GM23338 (cell line): ENCODE measurements around the gene LNPEP. TPM values are rescaled to one million over a fixed set of nuclear protein-coding genes. Genes with fewer than 3 reads are reported as not detected.

Source experiments
- ATAC-seq: fragments of 200-7000 bp; cut with Tn5 transposase; 3 replicates; pipeline ENCODE4 v1.9.1; 2020
- DNase-seq: peaks from one replicate; pipeline ENCODE4 v3.0.0-alpha.2; 2015; ENCODE audit warnings: low spot score
- H2AFZ ChIP-seq: fragments of 200-600 bp; sonication (generic); 2 replicates; pipeline ENCODE4 v1.8.0; 2016; ENCODE audit warnings: antibody characterized with exemption, mild to moderate bottlenecking, moderate library complexity
- H3F3A ChIP-seq: fragments of 200-600 bp; sonication (generic); replicated peaks from 2 replicates; pipeline ENCODE4 v1.8.0; 2017; ENCODE audit warnings: antibody characterized with exemption, mixed run types, low read depth
- H3K27ac ChIP-seq: fragments of 200-600 bp; sonication (generic); 2 replicates; pipeline ENCODE4 v1.6.1; 2016; ENCODE audit warnings: low read depth
- H3K27me3 ChIP-seq: fragments of 200-600 bp; sonication (generic); 2 replicates; pipeline ENCODE4 v1.8.0; 2016; ENCODE audit warnings: mild to moderate bottlenecking, mixed run types, moderate library complexity; ENCODE audit not compliant: insufficient read depth
- H3K36me3 ChIP-seq: fragments of 200-600 bp; sonication (generic); 2 replicates; pipeline ENCODE4 v1.8.0; 2016; ENCODE audit warnings: mild to moderate bottlenecking; ENCODE audit not compliant: insufficient read depth
- H3K4me1 ChIP-seq: fragments of 200-600 bp; sonication (generic); 2 replicates; pipeline ENCODE4 v1.8.0; 2016; ENCODE audit warnings: mild to moderate bottlenecking, moderate library complexity; ENCODE audit not compliant: insufficient read depth
- H3K4me2 ChIP-seq: fragments of 200-600 bp; sonication (generic); 2 replicates; pipeline ENCODE4 v1.7.1; 2017; ENCODE audit warnings: mixed run types
- H3K4me3 ChIP-seq: fragments of 200-600 bp; sonication (generic); 2 replicates; pipeline ENCODE4 v1.6.1; 2016; ENCODE audit warnings: mixed run types
- H3K79me2 ChIP-seq: fragments of 200-600 bp; sonication (generic); replicated peaks from 2 replicates; pipeline ENCODE4 v1.8.0; 2017; ENCODE audit warnings: mild to moderate bottlenecking; ENCODE audit not compliant: insufficient read depth
- H3K9me2 ChIP-seq: fragments of 200-600 bp; sonication (generic); 2 replicates; pipeline ENCODE4 v1.8.0; 2017; ENCODE audit not compliant: insufficient read depth
- H4K20me1 ChIP-seq: fragments of 200-600 bp; sonication (generic); replicated peaks from 2 replicates; pipeline ENCODE4 v1.8.0; 2017; ENCODE audit warnings: mild to moderate bottlenecking; ENCODE audit not compliant: insufficient read depth
- H3K27ac Mint-ChIP-seq: 2 replicates; pipeline ENCODE4 v1.8.0; 2020; ENCODE audit warnings: inconsistent platforms, mild to moderate bottlenecking, moderate library complexity, mixed read lengths
- H3K27me3 Mint-ChIP-seq: 3 replicates; pipeline ENCODE4 v1.8.0; 2022; ENCODE audit warnings: low read depth, mild to moderate bottlenecking, moderate library complexity, mixed read lengths, inconsistent platforms; ENCODE audit not compliant: insufficient read depth, poor library complexity
- H3K36me3 Mint-ChIP-seq: 3 replicates; pipeline ENCODE4 v1.8.0; 2021; ENCODE audit warnings: low read depth, mild to moderate bottlenecking, inconsistent platforms, moderate library complexity, mixed read lengths
- H3K4me1 Mint-ChIP-seq: 3 replicates; pipeline ENCODE4 v1.8.0; 2020; ENCODE audit warnings: mild to moderate bottlenecking, inconsistent platforms, mixed read lengths
- H3K4me3 Mint-ChIP-seq: 3 replicates; pipeline ENCODE4 v1.8.0; 2021; ENCODE audit warnings: moderate library complexity, mild to moderate bottlenecking, inconsistent platforms, mixed read lengths
- H3K9me3 Mint-ChIP-seq: 3 replicates; pipeline ENCODE4 v1.8.0; 2020; ENCODE audit warnings: moderate library complexity, mild to moderate bottlenecking, inconsistent platforms, mixed read lengths
- CREB1 ChIP-seq: fragments of 250-450 bp; sonication (Bioruptor Pico); IDR thresholded peaks from 2 replicates; pipeline ENCODE4 v1.5.0; 2020; ENCODE audit warnings: low read depth, mild to moderate bottlenecking, moderate library complexity
- CTCF ChIP-seq, 2 experiments: fragments of 200-600 bp in 1 of 2; sonication (generic) in 1 of 2; conservative IDR thresholded peaks; 2 replicates each; pipeline versions ENCODE4 v1.5.1 to v1.6.1; 2016 to 2017; ENCODE audit warnings: antibody characterized with exemption in 2 of 2, low read depth in 2 of 2, mild to moderate bottlenecking in 2 of 2, moderate library complexity in 1 of 2
- ETS1 ChIP-seq: IDR thresholded peaks from 2 replicates; pipeline ENCODE4 v1.6.1; 2016; ENCODE audit warnings: antibody characterized with exemption
- EZH2 ChIP-seq: fragments of 200-600 bp; sonication (generic); IDR thresholded peaks from one replicate; pipeline ENCODE4 v1.8.0; 2017; ENCODE audit warnings: antibody characterized with exemption, mild to moderate bottlenecking, low read depth; ENCODE audit not compliant: unreplicated experiment
- EZH2phosphoT487 ChIP-seq: fragments of 200-600 bp; sonication (generic); IDR thresholded peaks from one replicate; pipeline ENCODE4 v1.8.1; 2018; ENCODE audit warnings: antibody characterized with exemption; ENCODE audit not compliant: unreplicated experiment
- JUNB ChIP-seq: IDR thresholded peaks from one replicate; pipeline ENCODE4 v1.6.1; 2016; ENCODE audit warnings: antibody characterized with exemption; ENCODE audit not compliant: unreplicated experiment
- NANOG ChIP-seq: IDR thresholded peaks from 2 replicates; pipeline ENCODE4 v1.6.1; 2016; ENCODE audit warnings: antibody characterized with exemption, borderline replicate concordance
- POLR2AphosphoS5 ChIP-seq: IDR thresholded peaks from 2 replicates; pipeline ENCODE4 v1.6.1; 2016; ENCODE audit warnings: antibody characterized with exemption, low read depth
- REST ChIP-seq: IDR thresholded peaks from one replicate; pipeline ENCODE4 v1.6.1; 2018; ENCODE audit warnings: antibody characterized with exemption; ENCODE audit not compliant: unreplicated experiment
- STAT1 ChIP-seq: IDR thresholded peaks from one replicate; pipeline ENCODE4 v1.6.1; 2016; ENCODE audit warnings: antibody characterized with exemption; ENCODE audit not compliant: unreplicated experiment
- ZNF114 ChIP-seq: fragments of 250-450 bp; sonication (Bioruptor Pico); IDR thresholded peaks from 2 replicates; pipeline ENCODE4 v1.5.0; 2020; ENCODE audit warnings: mild to moderate bottlenecking, moderate library complexity
- ZNF331 ChIP-seq: fragments of 250-450 bp; sonication (Bioruptor Pico); IDR thresholded peaks from 2 replicates; pipeline ENCODE4 v1.5.0; 2020; ENCODE audit warnings: low read depth, mild to moderate bottlenecking, moderate library complexity
- polyA plus RNA-seq: library from polyadenylated mRNA; unstranded; fragments of >200 nt; fragmentation: Nextera tagmentation; extraction: Ambion mirVana; gene quantifications from 2 replicates; pipeline ENCODE4 v1.2.1, GENCODE V29; 2016
- total RNA-seq: library from RNA; depleted of rRNA; stranded (reverse); fragments of >200 nt; shearing (Covaris generic); gene quantifications from 2 replicates; pipeline ENCODE4 v1.2.3, GENCODE V29; 2014

The LNPEP gene
- total and polyA plus RNA-seq, 2 experiments from 2014 or later: 1.2 to 8.3 TPM

- TF ChIP-seq CTCF (conservative IDR thresholded peaks at IDR 0.05; ENCODE audit: low read depth in 2 of 2) (no peak), NANOG (no peak)
Observed at GRCh38 chr5:96977228-96977627, 41.3 kb downstream of the LNPEP start (continued).

GRCh38 chr5:96978812-96979449, 43.1 kb downstream of the LNPEP start:
- Mint-ChIP-seq H3K27ac (0 out of 2 replicates have a peak overlapping the region, but pooled peaks have one; percentile 16), H3K9me3 (no peaks in the 10 kb centered on the region; the same call in 2 of the 3 replicates), H3K36me3 (no peaks in the 10 kb centered on the region), H3K27me3 (no peaks in the 10 kb centered on the region), H3K4me1 (peaks cover 10% of the 10 kb centered on the region), H3K4me3 (no peak overlapping the region)
- H3K4me2 ChIP-seq: no peak overlapping the region
- H3K9me2 ChIP-seq: no peaks in the 10 kb centered on the region
- no peaks in the 10 kb centered on the region for H3K79me2 ChIP-seq
- ATAC-seq (no peak), DNase-seq (no peak)
- H3K27ac ChIP-seq: no peak overlapping the region
- H2AFZ ChIP-seq: no peak overlapping the region
- H3K4me3 ChIP-seq: no peak overlapping the region
- no peaks in the 10 kb centered on the region for H4K20me1 ChIP-seq
- no peaks in the 10 kb centered on the region for H3F3A ChIP-seq
- H3K4me1 ChIP-seq: no peaks in the 10 kb centered on the region
- no peaks in the 10 kb centered on the region for H3K36me3 ChIP-seq
- no peaks in the 10 kb centered on the region for H3K27me3 ChIP-seq
- TF ChIP-seq POLR2AphosphoS5: no peak
- no peak for TF ChIP-seq ZNF331 (CRISPR knock-in tag)
- no peak for TF ChIP-seq ETS1
- no peak for TF ChIP-seq ZNF114 (CRISPR knock-in tag)
- no peak for TF ChIP-seq CTCF (conservative IDR thresholded peaks at IDR 0.05; ENCODE audit: low read depth in 2 of 2)
- no peak for TF ChIP-seq EZH2phosphoT487
- no peak for TF ChIP-seq CREB1
- TF ChIP-seq EZH2: no peak
- no peak for TF ChIP-seq REST
- no peak for TF ChIP-seq STAT1
- TF ChIP-seq JUNB: no peak
